ENCODE measurements around the gene TP53TG5. TPM values are rescaled to one million over a fixed set of nuclear protein-coding genes. Genes with fewer than 3 reads are reported as not detected.

Gene TP53TG5
- total and polyA plus RNA-seq, 10 of the 15 experiments (the other 5 are each of a cell fraction or from before 2014, with no cell fraction given): 0.24 TPM; not detected in 9

DNA sequence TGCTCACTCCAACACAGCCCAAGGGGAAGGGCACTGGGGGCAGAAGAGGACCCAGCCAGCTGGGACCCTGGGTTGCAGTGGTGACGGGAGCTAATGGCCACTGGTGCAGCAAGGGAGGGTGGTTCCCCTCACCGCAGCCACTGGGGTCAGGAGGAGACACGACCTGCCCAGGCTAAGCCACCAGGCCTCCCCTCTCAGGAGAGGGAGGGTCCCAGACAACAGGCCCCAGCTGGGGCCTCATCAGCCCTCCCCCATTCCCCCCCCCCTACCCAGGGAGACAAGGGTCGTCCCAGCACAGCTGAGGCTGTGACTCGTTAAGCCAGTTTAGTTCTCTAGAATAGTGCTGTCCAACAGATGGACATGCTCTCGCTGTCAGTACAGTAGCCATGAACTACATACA is 52.8 kb downstream of the TP53TG5 start (continued):
- TF ChIP-seq, protein P1, sequence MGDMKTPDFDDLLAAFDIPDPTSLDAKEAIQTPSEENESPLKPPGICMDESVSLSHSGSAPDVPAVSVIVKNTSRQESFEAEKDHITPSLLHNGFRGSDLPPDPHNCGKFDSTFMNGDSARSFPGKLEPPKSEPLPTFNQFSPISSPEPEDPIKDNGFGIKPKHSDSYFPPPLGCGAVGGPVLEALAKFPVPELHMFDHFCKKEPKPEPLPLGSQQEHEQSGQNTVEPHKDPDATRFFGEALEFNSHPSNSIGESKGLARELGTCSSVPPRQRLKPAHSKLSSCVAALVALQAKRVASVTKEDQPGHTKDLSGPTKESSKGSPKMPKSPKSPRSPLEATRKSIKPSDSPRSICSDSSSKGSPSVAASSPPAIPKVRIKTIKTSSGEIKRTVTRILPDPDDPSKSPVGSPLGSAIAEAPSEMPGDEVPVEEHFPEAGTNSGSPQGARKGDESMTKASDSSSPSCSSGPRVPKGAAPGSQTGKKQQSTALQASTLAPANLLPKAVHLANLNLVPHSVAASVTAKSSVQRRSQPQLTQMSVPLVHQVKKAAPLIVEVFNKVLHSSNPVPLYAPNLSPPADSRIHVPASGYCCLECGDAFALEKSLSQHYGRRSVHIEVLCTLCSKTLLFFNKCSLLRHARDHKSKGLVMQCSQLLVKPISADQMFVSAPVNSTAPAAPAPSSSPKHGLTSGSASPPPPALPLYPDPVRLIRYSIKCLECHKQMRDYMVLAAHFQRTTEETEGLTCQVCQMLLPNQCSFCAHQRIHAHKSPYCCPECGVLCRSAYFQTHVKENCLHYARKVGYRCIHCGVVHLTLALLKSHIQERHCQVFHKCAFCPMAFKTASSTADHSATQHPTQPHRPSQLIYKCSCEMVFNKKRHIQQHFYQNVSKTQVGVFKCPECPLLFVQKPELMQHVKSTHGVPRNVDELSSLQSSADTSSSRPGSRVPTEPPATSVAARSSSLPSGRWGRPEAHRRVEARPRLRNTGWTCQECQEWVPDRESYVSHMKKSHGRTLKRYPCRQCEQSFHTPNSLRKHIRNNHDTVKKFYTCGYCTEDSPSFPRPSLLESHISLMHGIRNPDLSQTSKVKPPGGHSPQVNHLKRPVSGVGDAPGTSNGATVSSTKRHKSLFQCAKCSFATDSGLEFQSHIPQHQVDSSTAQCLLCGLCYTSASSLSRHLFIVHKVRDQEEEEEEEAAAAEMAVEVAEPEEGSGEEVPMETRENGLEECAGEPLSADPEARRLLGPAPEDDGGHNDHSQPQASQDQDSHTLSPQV (IDR thresholded peaks at IDR 0.05): no peak

DNA sequence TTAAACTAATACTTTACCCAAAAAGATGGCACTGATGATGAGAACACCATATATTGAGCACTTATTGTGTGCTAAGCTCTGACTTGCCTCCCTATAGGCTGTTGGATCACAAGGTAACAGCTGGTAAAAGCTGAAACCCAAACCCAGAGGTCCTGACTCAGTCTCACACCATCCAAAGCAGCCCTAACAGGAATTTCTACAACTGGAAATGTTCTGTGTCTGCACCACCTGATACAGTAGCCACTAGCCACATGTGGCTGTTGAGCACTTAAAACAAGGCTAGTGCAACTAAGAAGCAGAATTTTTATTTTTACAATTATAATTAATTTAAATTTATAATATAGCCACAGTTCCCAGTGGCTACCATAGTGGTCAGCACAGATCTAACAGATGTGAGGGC is 54.4 kb downstream of the TP53TG5 start:
- BruUV-seq (replicated peaks): no TSS peak
- H3K27me3 ChIP-seq (replicated peaks in 1 of 2; ENCODE audit: control insufficient read depth in 2 of 2, insufficient read depth in 2 of 2, low read length in 1 of 2): no peaks in the 10 kb centered on the region
- no peaks in the 10 kb centered on the region; the same call in 2 of the 3 replicates for H3K9me3 ChIP-seq (replicated peaks; ENCODE audit: control insufficient read depth, insufficient read depth, low read length)
- intact Hi-C loops (cut with micrococcal nuclease; ENCODE audit: unreplicated experiment): loop anchor here (1.0 to 5.0 kb wide), 4 partner anchors 45 to 447 kb away; no protein-coding TSS in a partner anchor
- no peak for FAIRE-seq
- in situ Hi-C loops (cut with MboI): loop anchor here (5.0 kb wide), 1 partner anchor 449 kb away; no protein-coding TSS in a partner anchor
- H3K36me3 ChIP-seq (ENCODE audit: control insufficient read depth in 2 of 2, insufficient read depth in 2 of 2, low read length in 1 of 2): no peaks in the 10 kb centered on the region
- H3K79me2 ChIP-seq (ENCODE audit: control insufficient read depth, insufficient read depth, low read length): no peaks in the 10 kb centered on the region
- POLR2A ChIA-PET: no interaction called here
- no peak overlapping the region for H3K27ac ChIP-seq (ENCODE audit: control insufficient read depth, insufficient read depth)
- no peak overlapping the region for H3K4me2 ChIP-seq (ENCODE audit: control insufficient read depth, insufficient read depth)
- H3K4me1 ChIP-seq (ENCODE audit: control insufficient read depth, insufficient read depth, low read length): peaks cover 19% of the 10 kb centered on the region
- CTCF ChIA-PET: interaction anchor here (0.6 to 8.0 kb wide), 11 partner anchors 29 to 448 kb away, joined by 3 to 97 read pairs (median 14); partner anchors contain the start of gene SYS1
- no peaks in the 10 kb centered on the region; the same call in 1 of the 2 replicates for H4K20me1 ChIP-seq (ENCODE audit: control insufficient read depth, insufficient read depth)
- ATAC-seq: no peak
- SMC1A ChIA-PET (ENCODE audit: uncharacterized antibody, unreplicated experiment): interaction anchor here (0.8 to 7.2 kb wide), 9 partner anchors 12 to 447 kb away, joined by 3 to 82 read pairs (median 4); no protein-coding TSS in a partner anchor
- RAD21 ChIA-PET (ENCODE audit: unreplicated experiment): interaction anchor here (1.0 to 3.1 kb wide), 7 partner anchors 22 to 447 kb away, joined by 3 to 31 read pairs (median 10); no protein-coding TSS in a partner anchor
- H3K4me3 ChIP-seq: no peak overlapping the region
- no peak overlapping the region for H3K9ac ChIP-seq (ENCODE audit: control insufficient read depth, insufficient read depth, low read length)
- DNase-seq (ENCODE audit: low read depth, low spot score): no peak
- no peak overlapping the region for H2AFZ ChIP-seq (ENCODE audit: control insufficient read depth, low read depth, low read length)
- TF ChIP-seq CBX3 (IDR thresholded peaks at IDR 0.05; ENCODE audit: borderline replicate concordance, low read depth): no peak
- TF ChIP-seq EED (IDR thresholded peaks at IDR 0.05; ENCODE audit: low read depth): no peak
- TF ChIP-seq, protein P2, sequence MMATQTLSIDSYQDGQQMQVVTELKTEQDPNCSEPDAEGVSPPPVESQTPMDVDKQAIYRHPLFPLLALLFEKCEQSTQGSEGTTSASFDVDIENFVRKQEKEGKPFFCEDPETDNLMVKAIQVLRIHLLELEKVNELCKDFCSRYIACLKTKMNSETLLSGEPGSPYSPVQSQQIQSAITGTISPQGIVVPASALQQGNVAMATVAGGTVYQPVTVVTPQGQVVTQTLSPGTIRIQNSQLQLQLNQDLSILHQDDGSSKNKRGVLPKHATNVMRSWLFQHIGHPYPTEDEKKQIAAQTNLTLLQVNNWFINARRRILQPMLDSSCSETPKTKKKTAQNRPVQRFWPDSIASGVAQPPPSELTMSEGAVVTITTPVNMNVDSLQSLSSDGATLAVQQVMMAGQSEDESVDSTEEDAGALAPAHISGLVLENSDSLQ (IDR thresholded peaks at IDR 0.05): no peak
- no peak for TF ChIP-seq SMAD1 (IDR thresholded peaks at IDR 0.05; ENCODE audit: low read depth, partially characterized antibody)
- TF ChIP-seq, protein P3, sequence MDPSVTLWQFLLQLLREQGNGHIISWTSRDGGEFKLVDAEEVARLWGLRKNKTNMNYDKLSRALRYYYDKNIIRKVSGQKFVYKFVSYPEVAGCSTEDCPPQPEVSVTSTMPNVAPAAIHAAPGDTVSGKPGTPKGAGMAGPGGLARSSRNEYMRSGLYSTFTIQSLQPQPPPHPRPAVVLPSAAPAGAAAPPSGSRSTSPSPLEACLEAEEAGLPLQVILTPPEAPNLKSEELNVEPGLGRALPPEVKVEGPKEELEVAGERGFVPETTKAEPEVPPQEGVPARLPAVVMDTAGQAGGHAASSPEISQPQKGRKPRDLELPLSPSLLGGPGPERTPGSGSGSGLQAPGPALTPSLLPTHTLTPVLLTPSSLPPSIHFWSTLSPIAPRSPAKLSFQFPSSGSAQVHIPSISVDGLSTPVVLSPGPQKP (IDR thresholded peaks at IDR 0.05; ENCODE audit: low read depth, low read length): no peak
- TF ChIP-seq, protein P4, sequence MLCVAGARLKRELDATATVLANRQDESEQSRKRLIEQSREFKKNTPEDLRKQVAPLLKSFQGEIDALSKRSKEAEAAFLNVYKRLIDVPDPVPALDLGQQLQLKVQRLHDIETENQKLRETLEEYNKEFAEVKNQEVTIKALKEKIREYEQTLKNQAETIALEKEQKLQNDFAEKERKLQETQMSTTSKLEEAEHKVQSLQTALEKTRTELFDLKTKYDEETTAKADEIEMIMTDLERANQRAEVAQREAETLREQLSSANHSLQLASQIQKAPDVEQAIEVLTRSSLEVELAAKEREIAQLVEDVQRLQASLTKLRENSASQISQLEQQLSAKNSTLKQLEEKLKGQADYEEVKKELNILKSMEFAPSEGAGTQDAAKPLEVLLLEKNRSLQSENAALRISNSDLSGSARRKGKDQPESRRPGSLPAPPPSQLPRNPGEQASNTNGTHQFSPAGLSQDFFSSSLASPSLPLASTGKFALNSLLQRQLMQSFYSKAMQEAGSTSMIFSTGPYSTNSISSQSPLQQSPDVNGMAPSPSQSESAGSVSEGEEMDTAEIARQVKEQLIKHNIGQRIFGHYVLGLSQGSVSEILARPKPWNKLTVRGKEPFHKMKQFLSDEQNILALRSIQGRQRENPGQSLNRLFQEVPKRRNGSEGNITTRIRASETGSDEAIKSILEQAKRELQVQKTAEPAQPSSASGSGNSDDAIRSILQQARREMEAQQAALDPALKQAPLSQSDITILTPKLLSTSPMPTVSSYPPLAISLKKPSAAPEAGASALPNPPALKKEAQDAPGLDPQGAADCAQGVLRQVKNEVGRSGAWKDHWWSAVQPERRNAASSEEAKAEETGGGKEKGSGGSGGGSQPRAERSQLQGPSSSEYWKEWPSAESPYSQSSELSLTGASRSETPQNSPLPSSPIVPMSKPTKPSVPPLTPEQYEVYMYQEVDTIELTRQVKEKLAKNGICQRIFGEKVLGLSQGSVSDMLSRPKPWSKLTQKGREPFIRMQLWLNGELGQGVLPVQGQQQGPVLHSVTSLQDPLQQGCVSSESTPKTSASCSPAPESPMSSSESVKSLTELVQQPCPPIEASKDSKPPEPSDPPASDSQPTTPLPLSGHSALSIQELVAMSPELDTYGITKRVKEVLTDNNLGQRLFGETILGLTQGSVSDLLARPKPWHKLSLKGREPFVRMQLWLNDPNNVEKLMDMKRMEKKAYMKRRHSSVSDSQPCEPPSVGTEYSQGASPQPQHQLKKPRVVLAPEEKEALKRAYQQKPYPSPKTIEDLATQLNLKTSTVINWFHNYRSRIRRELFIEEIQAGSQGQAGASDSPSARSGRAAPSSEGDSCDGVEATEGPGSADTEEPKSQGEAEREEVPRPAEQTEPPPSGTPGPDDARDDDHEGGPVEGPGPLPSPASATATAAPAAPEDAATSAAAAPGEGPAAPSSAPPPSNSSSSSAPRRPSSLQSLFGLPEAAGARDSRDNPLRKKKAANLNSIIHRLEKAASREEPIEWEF (IDR thresholded peaks at IDR 0.05; ENCODE audit: insufficient replicate concordance, low read depth, low read length): no peak
- TF ChIP-seq, protein P5, sequence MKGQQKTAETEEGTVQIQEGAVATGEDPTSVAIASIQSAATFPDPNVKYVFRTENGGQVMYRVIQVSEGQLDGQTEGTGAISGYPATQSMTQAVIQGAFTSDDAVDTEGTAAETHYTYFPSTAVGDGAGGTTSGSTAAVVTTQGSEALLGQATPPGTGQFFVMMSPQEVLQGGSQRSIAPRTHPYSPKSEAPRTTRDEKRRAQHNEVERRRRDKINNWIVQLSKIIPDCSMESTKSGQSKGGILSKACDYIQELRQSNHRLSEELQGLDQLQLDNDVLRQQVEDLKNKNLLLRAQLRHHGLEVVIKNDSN (IDR thresholded peaks at IDR 0.05; ENCODE audit: borderline replicate concordance, extremely low read length, insufficient read depth, low read depth, low read length): no peak

All from GM12878 (cell line).